ENCODE results near the gene SOD2.
A peak's percentile ranks its signal among the peaks of the same experiment; 100 is the strongest.
"Not testable (repeated sequence)": the region's sequence is repeated elsewhere in the genome, so short reads cannot be mapped to it uniquely, and the experiment has no call there.

Gene SOD2

DNA sequence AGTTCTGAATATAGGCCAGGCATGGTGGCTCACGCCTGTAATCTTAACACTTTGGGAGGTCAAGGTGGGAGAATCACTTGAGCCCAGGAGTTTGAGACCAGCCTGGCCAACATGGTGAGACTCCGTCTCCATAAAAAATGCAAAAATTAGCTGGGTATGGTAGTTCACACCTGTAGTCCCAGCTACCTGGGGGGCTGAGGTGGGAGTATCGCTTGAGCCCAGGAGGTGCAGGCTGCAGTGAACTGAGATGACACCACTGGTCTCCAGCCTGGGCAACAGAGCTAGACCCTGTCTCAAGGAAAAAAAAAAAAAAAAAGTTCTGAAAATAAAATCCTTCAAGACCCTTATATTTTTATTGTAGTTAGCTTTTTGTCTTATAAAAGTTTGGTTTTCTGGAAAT, 22.6 kb upstream of the SOD2 start:
- DNase-seq, result no peak

DNA sequence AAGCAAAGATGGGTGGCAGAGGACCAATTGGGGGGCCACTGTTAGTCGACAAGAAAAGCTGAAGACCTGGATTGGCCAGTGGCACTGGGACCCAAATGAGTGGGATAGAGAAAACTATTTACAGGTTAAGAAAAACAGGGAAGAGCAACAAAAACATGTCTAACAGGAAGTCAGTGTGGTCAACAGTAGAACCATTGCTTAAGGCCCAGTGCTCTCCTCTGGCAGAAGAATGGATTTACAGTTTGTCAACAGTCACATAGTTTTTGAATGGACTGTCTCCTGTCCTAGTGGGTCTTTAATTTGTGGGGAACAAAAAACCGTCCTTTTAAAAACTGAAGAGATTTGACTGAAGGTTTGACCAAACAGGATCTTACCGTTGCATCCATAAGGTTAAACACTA, 22.1 kb upstream of the SOD2 start:
- DNase-seq, result no peak

DNA sequence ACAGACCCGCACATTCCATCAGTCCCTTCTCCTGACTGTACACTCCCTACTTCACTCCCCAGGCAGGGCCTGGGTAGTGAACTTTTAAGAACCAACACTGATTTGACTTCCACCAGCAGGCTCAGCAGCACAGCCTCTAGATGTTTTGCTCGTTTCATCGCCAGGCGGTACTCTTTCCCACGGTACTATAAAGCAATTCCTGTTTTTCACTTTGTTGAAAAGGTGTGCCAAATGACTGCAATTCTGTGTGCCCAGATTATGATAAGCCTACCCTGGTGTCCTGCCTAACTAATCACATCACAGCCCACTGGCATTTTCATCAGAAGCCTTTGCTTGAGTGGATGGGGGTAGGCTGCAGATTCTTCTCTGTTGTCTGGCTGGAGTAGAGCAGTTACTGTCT, 21.4 kb upstream of the SOD2 start:
- no peak for DNase-seq

DNA sequence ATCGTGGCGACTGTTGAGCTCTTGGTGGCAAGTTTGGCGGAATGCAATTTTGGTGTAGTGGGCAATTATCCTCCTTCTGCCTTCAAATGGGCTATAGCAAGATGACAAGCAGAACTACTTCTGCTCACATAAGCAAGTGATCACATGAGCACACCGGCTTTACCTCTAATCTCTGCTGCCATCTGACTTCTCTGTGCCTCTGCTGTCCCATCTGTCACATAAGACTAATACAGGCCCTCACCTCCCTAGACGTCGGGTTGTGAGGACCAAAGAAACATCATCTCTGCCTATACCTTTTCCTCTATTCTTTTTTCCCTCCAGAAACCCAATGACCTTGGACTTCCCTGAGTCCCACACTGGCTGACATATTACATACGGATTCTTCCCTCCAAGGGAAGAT, 20.9 kb upstream of the SOD2 start:
- no peak for DNase-seq

GRCh38 chr6:159712389-159712788, 19.3 kb upstream of the SOD2 start:
- not testable (repeated sequence) for DNase-seq

DNA sequence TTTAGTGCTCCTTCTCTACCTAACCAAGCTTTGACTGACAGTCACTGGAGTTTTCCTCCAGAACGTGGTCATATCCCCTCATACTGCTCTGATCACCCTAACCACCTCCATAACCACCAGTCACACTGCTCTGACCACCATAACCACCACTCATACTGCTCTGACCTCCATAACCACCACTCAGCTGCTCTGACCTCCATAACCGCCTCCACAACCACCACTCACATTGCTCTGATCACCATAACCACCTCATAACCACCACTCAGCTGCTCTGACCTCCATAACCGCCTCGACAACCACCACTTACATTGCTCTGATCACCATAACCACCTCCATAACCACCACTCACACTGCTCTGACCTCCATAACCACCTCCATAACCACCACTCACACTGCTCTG, 17.6 kb upstream of the SOD2 start:
- not testable (repeated sequence) for DNase-seq

- DNase-seq, result no peak
Measured at GRCh38 chr6:159701413-159701999, 8.5 kb upstream of the SOD2 start.

- DNase-seq, result no peak
Measured at GRCh38 chr6:159700970-159701369, 7.9 kb upstream of the SOD2 start.

GRCh38 chr6:159695984-159696383, 2.9 kb upstream of the SOD2 start:
- no peak for DNase-seq

DNA sequence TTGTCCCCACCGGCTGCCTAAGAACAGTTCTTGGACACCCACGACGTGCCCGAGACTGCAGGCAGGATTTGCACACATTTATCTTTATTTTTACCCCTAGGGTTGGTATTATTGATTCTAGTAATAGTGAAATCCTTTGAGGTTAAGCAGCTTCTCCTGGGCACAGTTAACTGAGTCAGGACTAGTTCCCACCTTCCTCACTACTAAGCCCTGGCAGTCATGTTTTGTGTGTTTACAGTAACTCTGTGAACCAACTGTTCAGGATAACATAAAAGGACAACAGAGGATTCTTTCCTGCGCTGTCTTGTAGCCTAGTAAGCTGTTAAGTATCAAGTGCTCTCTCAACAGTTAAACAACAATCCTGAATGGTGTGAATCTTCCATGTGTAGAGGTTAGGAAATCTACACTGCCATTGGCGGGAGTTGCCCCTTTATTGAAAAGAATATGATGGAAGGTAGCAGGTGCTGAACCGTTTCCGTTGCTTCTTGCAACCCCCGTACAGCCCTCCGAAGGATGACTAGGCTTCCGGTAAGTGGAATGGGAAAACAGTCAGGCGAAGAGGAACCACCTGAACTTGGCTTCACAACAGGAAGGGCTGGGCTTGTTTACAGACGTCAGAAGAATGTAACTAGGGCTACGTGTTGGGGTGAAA, 979 bp upstream of the SOD2 start:
- peak; percentile 43 for DNase-seq

- DNase-seq, result peak; percentile 62
Measured at GRCh38 chr6:159692303-159693127, 526 bp downstream of the SOD2 start.

- no peak for DNase-seq
Measured at GRCh38 chr6:159691963-159692287, 1.1 kb downstream of the SOD2 start.

DNA sequence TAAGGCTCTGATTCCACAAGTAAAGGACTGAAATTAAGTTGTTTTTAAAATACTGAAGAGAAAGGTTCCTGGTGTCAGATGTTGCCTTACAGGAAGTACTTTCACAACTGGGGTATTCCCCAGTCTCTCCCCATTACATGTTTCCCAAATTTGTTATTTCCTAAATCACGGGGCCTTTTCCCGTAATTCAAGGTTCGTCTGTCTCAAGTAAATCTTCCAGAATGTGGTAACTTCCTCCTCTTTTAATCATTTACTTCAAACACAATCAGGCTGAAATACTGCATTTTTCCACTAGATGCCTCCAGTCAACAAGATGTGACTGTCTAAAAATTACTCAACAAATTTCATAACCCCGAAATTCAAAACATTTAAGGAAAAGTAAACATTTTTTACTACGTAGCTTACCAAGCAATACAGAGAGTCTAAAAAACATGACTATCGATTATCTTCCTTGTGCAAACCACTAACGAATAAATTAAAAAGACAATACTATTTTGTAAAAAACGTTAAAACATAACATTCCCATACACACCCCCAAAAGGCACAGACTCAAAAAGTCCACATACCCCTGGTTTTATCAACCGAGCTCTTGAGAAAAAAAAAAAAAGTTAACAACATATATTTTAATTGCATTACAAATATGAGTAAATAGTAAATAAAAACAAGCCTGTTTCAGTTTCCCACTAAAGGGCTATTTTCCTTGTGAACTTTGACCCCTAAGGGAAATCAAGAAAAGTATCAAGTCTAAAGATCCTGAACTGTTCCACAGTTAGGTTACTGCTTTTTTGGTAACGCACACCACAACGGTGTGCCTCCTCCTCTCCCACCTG, 1.7 kb downstream of the SOD2 start:
- no peak for DNase-seq

GRCh38 chr6:159690135-159690534, 2.9 kb downstream of the SOD2 start:
- DNase-seq, result not testable (repeated sequence)

DNA sequence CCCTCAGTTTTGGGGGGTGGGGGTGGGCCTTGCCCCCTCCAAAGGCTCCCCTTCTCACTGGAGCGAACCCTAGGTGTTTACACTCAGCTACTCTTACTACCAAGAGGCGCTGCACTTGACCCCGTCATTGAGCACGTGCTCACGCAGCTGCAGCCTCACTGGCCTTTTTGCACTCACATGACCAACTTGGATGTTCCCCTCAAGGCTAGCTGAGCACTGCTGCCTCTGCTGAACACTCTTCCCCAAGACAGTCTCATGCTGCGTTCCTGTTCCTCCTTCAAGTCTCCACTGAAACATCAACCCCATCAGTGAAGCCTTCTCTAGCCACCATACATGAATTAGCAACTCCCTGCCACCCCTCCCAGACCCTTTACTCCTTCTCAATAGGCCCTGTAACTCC, 4.0 kb downstream of the SOD2 start:
- no peak for DNase-seq

DNA sequence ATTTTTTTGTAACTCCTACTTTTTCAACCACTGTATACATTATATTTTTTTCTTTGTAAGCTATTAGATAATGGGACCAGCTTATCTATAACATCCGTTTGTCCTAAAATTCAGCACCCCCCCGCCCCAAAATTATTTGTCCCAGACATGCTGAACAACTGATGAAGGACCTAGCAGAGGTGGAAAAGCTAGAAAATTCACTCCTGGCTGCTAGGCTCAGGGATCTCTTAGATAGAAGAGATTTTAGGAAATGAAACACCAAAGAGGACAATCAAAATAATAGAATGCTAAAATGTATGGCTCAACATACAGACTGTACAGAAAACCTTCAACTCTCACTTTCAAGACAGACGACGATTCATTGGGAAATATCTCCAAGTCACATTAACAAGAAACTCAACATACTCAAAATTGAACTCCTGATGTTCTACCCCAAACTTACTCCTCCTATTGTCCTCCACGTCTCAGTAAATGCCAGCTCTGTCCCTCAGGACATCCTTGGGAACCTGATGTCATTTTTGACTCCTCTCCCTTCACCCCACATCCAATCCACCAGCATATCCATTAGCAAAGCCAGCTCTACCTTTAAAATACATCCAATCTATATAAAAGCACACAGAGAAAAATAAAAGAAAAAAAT, 4.7 kb downstream of the SOD2 start:
- DNase-seq, result no peak

- DNase-seq, result no peak
Measured at GRCh38 chr6:159687341-159687740, 5.7 kb downstream of the SOD2 start.

DNA sequence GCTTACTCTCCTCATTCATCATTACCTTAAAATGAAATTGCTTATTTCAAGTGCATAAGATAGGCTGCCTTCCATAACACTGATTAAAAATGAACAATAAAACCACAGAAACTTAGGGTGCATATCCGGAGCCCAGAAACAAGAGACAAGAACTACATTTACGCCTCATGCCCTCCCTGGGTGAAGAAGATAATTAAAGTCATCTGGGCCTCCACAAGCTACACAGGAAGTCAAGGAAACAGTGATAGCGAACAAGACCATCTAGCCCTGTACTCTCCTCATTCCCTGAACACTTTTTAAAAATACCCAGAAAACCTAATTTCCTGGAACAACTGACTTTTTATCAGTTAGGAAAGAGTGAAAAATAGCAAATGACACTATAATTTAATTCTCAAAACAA, 6.3 kb downstream of the SOD2 start:
- DNase-seq, result no peak

- no peak for DNase-seq
Measured at GRCh38 chr6:159686040-159686439, 7.0 kb downstream of the SOD2 start.

GRCh38 chr6:159684013-159684304, 9.1 kb downstream of the SOD2 start:
- no peak for DNase-seq

DNA sequence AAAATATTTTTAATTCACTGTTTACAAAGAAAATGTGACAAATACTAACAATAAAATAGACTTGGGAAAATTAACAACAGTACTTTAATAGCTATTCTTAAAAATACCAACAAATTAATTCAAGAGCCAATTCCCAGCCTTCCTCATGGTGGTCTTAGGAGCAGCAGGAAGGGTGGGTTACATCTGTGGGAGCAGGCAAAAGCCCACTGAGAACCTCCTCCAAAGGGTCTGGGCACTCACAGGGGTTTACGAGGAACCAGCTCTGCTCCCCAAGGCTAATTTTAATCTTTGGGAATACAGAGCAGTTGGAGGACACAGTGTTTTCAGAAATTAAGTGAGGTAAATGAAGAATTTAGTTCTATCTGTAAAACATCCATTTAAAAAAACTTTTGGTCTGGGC, 10.2 kb downstream of the SOD2 start:
- no peak for DNase-seq

DNA sequence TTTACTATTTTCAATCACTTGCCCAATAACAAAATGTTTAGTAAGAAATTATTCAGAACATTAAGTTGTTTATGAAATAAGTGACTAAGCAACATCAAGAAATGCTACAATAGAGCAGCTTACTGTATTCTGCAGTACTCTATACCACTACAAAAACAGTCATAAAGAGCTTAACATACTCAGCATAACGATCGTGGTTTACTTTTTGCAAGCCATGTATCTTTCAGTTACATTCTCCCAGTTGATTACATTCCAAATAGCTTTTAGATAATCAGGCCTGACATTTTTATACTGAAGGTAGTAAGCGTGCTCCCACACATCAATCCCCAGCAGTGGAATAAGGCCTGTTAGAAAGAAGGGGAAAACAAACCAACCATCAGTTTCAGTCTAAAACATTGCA, 10.7 kb downstream of the SOD2 start:
- no peak for DNase-seq

DNA sequence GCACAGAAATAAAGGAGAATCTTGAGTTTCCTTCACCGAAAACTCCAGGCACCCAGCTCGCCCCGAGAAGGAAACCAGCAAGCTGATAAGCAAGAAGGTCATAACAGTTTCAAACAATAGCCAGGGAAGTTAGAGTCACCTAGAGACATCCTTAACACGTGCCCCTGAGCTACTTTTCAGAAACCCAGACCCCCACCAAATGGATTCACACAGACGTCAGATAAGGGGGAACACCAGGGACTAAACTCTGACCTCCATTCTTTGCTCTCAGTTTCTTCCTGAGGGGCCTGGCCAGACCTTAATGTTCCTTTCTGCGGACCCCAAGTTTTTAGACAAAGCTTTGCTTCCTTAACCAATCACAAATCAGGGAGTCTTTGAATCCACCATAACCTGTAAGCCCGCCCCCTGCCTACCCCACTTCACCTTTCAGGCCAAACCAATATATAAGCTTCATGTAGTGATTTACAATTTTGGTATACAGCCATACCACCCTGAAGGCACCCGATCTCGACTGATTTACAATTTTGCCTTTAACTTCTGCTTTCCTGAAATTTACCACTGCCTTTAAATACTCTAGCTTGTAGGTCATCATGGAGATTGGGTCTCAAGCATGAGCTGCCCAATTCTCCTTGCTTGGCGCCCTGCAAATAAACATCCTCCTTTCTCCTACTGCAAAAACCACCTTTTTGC, 11.7 kb downstream of the SOD2 start:
- DNase-seq, result no peak
